ENCODE results near the gene AMH.

The AMH gene

GRCh38 chr19:2287585-2288337 lies 38.6 kb downstream of the AMH start:
- no peak for DNase-seq (ENCODE audit: low read depth)

DNA sequence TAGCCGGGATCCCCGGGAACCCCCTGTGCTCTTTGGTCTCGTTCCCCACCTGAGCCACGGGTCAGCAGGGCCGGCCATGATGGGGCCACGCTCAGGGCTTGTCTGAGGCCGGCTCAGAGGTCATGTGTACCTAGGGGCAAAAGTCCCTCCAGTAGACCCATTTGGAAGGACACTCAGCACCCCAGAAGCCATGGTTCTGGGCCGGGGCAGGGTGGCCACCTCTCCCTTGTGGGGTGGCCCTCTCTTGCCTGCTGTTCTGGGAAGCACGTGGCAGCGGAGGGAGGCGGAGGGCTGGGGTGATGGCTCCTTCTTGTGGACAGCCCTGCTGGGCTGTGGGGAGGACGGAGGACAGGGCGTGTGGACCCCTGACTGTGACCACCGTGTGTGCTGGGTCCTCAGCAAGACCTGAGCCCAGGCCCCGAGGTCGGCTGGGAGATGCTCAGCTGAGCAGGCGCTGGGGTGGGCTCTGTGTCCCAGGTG lies 39.3 kb downstream of the AMH start:
- no peak for DNase-seq (ENCODE audit: low read depth)

DNA sequence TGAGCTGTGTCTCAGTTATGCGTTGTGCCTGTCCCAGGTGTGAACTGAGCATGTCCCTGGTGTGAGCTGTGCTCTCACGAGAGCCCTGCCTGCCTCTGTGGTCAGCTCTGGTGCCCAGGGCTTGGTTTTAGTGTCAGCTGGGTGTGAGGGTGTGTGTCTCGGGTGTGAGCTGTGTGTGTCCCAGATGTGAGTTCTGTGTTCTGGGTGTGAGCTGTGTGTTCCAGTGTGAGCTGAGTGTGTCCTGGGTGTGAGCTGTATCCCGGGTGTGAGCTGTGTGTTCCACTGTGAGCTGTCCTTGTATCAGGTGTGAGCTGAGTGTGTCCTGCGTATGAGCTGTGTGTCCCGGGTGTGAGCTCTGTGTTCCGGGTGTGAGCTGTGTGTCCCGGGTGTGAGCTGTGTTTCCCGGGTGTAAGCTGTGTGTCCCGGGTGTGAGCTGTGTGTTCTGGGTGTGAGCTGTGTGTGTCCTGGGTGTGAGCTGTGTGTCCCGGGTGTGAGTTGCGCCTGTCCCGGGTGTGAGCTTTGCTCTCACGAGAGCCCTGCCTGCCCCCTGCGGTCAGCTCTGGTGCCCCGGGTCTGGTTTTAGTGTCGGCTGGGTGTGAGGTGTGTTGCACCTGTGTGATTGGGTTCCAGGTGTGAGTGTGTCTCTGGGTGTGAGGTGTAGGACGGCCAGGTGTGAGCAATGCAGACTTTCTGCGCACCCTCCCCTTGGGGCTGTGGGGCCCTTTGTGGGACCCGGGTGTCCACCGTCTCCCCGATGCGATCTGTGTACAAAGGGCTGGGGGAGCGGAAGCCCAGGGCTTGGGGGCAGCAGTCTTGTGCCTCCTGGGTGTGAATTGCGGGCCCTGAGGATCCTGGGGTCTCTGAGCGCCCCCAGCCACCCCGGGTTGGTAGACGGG lies 39.9 kb downstream of the AMH start:
- no peak for DNase-seq (ENCODE audit: low read depth)

DNA sequence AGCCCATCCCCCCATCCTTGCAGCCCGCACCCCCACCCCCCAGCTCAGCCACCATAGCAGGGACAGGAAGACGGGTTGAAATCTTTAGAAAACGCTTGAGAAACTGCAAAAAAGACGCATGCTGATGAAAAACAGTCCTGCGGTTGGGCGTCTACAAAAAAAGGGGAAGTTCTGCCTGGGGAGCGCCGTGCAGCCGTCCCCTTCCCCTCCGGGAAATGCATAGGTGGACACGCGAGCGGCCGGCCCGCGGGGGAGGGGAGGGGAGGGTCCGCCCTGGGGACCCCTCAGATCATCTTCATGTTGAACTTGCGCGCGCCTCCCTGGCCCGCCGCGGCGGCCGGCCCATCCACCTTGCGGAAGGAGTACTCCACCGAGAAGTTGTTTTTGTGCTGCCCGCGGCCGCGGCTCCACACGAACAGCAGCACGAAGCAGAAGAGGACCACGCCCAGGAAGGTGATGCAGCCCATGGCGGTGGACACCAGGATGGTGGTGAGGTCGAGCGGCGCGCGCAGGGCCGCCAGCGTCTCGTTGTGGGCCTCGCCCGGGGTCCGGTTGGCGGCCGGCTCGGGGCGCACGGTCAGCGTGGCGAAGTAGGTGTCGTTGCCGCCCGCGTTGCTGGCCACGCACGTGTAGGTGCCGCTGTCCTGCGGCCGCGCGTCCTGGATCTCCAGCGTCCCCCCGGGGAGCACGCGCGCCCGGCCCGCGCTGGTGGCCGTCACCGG lies 40.8 kb downstream of the AMH start:
- DNase-seq (ENCODE audit: low read depth) = no peak

- DNase-seq (ENCODE audit: low read depth) = no peak
Observed at GRCh38 chr19:2290441-2291184, 41.5 kb downstream of the AMH start.

- DNase-seq (ENCODE audit: low read depth) = no peak
Observed at GRCh38 chr19:2291185-2291751, 42.1 kb downstream of the AMH start.

- no peak for DNase-seq (ENCODE audit: low read depth)
Observed at GRCh38 chr19:2294687-2295335, 45.7 kb downstream of the AMH start.

GRCh38 chr19:2296141-2296540 lies 47.0 kb downstream of the AMH start:
- DNase-seq (ENCODE audit: low read depth) = no peak

DNA sequence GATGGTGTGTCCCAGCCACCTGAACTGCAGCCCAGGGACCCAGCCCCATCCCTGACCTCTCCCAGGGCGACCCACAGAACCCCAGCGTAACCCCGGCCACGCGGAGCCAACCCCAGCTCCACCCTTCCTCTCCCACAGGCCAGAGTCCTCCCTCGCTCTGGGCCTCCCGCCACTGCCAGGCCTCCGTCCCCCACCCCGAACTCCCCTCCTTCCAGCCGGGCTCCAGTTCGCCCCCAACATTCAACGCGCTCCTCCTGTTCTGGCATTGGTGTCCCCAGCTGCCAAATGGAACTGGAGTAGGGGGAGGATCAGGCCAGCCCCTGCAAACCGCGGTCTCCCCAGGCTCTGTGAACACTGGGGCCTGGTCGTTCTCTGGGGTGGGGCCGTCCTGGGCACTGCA lies 51.4 kb downstream of the AMH start:
- DNase-seq (ENCODE audit: low read depth) = no peak

All from activated T-helper 9 cell treated with anti-CD3 and anti-CD28 coated beads, Interleukin-2, amount 50 U/mL, for 16 hours (primary cell).